Effector memory CD8-positive, alpha-beta T cell (primary cell): Measurements from ENCODE around the gene GSTO1.
A peak's percentile ranks its signal among the peaks of the same experiment; 100 is the strongest.

Source experiments
- ATAC-seq: fragments of 150-1000 bp; cut with Tn5 transposase; replicated peaks from 2 replicates; pipeline ENCODE4 v1.10.0; 2021; ENCODE audit warnings: mild to moderate bottlenecking, moderate library complexity
- DNase-seq, 3 experiments: peaks; one replicate each; pipeline ENCODE4 v3.0.0; 2021
- H3K27ac Mint-ChIP-seq, 2 donors: one replicate each; pipeline ENCODE4 v1.8.0; 2022; ENCODE audit warnings: mild to moderate bottlenecking in 2 of 2, mixed read lengths in 2 of 2, moderate library complexity in 2 of 2
- H3K27me3 Mint-ChIP-seq, 2 donors: one replicate each; pipeline ENCODE4 v1.8.0; 2022; ENCODE audit warnings: mixed read lengths in 2 of 2
- H3K36me3 Mint-ChIP-seq: one replicate; pipeline ENCODE4 v1.8.0; 2022; ENCODE audit warnings: mild to moderate bottlenecking, moderate library complexity, mixed read lengths; ENCODE audit not compliant: insufficient read depth
- H3K4me1 Mint-ChIP-seq, 2 donors: one replicate each; pipeline ENCODE4 v1.8.0; 2022; ENCODE audit warnings: low read depth in 2 of 2, mixed read lengths in 2 of 2
- H3K4me3 Mint-ChIP-seq, 2 donors: one replicate each; pipeline ENCODE4 v1.8.0; 2022; ENCODE audit warnings: mild to moderate bottlenecking in 2 of 2, mixed read lengths in 2 of 2, moderate library complexity in 2 of 2
- H3K9me3 Mint-ChIP-seq, 2 donors: one replicate each; pipeline ENCODE4 v1.8.0; 2022; ENCODE audit warnings: mixed read lengths in 2 of 2

The GSTO1 gene

GRCh38 chr10:104306897-104307296 lies 52.2 kb downstream of the GSTO1 start:
- H3K4me1 Mint-ChIP-seq: peaks cover 69 to 76% of the 10 kb centered on the region in 2 donors
- H3K27me3 Mint-ChIP-seq: no peaks in the 10 kb centered on the region
- H3K36me3 Mint-ChIP-seq: peaks cover 77% of the 10 kb centered on the region
- H3K27ac Mint-ChIP-seq: peak overlapping the region in 1 of 2 donors; percentile 83
- ATAC-seq (no peak), DNase-seq (no peak)
- peaks cover 0 to 2% of the 10 kb centered on the region in 2 donors for H3K9me3 Mint-ChIP-seq
- peak overlapping the region; percentile 3 to 48 for H3K4me3 Mint-ChIP-seq

GRCh38 chr10:104307576-104308438 lies 53.1 kb downstream of the GSTO1 start:
- Mint-ChIP-seq H3K4me1 (peaks cover 67 to 84% of the 10 kb centered on the region in 2 donors), H3K27ac (peak overlapping the region; percentile 68 to 83)

GRCh38 chr10:104308439-104308903 lies 53.8 kb downstream of the GSTO1 start:
- Mint-ChIP-seq H3K36me3 (peaks cover 84% of the 10 kb centered on the region), H3K27ac (peak overlapping the region; percentile 68 to 83)

More at GRCh38 chr10:104307576-104308438, 53.1 kb downstream of the GSTO1 start:
- ATAC-seq: no peak
- peak overlapping the region; percentile 48 to 69 for H3K4me3 Mint-ChIP-seq
- H3K9me3 Mint-ChIP-seq: peaks cover 0 to 2% of the 10 kb centered on the region in 2 donors
- no peaks in the 10 kb centered on the region for H3K27me3 Mint-ChIP-seq
- no peak for DNase-seq
- peaks cover 81% of the 10 kb centered on the region for H3K36me3 Mint-ChIP-seq

GRCh38 chr10:104309980-104310978 lies 55.6 kb downstream of the GSTO1 start:
- no peak for DNase-seq
- Mint-ChIP-seq H3K4me1 (peaks cover 50 to 60% of the 10 kb centered on the region in 2 donors), H3K27me3 (no peaks in the 10 kb centered on the region), H3K27ac (peak overlapping the region; percentile 62 to 82), H3K9me3 (no peaks in the 10 kb centered on the region), H3K36me3 (peaks cover 94% of the 10 kb centered on the region), H3K4me3 (no peak overlapping the region)
- ATAC-seq: no peak

More at GRCh38 chr10:104308439-104308903, 53.8 kb downstream of the GSTO1 start:
- Mint-ChIP-seq H3K4me3 (peak overlapping the region; percentile 48 to 69), H3K9me3 (no peaks in the 10 kb centered on the region), H3K27me3 (no peaks in the 10 kb centered on the region), H3K4me1 (peaks cover 66 to 78% of the 10 kb centered on the region in 2 donors)
- ATAC-seq: peak; percentile 34
- DNase-seq: no peak

GRCh38 chr10:104311184-104311720 lies 56.6 kb downstream of the GSTO1 start:
- Mint-ChIP-seq H3K4me3 (no peak overlapping the region), H3K4me1 (peaks cover 41 to 51% of the 10 kb centered on the region in 2 donors), H3K27me3 (no peaks in the 10 kb centered on the region), H3K36me3 (peaks cover 94% of the 10 kb centered on the region), H3K9me3 (no peaks in the 10 kb centered on the region), H3K27ac (peak overlapping the region in 1 of 2 donors; percentile 76)
- ATAC-seq: no peak
- no peak for DNase-seq

- H3K4me3 Mint-ChIP-seq: no peak overlapping the region
- H3K36me3 Mint-ChIP-seq: peaks cover 79% of the 10 kb centered on the region
- peak overlapping the region; percentile 20 to 25 for H3K27ac Mint-ChIP-seq
- no peaks in the 10 kb centered on the region for H3K9me3 Mint-ChIP-seq
- ATAC-seq (no peak), DNase-seq (no peak)
- peaks cover 39 to 46% of the 10 kb centered on the region in 2 donors for H3K4me1 Mint-ChIP-seq
- H3K27me3 Mint-ChIP-seq: no peaks in the 10 kb centered on the region
These were observed 60.1 kb downstream of the GSTO1 start for GRCh38 chr10:104314591-104315485.

- peaks cover 35 to 47% of the 10 kb centered on the region in 2 donors for H3K4me1 Mint-ChIP-seq
- peak overlapping the region in 1 of 2 donors; percentile 85 for H3K27ac Mint-ChIP-seq
- no peaks in the 10 kb centered on the region for H3K27me3 Mint-ChIP-seq
- H3K9me3 Mint-ChIP-seq: no peaks in the 10 kb centered on the region
- DNase-seq: no peak
- no peak for ATAC-seq
- peaks cover 78% of the 10 kb centered on the region for H3K36me3 Mint-ChIP-seq
- H3K4me3 Mint-ChIP-seq: peak overlapping the region; percentile 8 to 27
These were observed 60.8 kb downstream of the GSTO1 start for GRCh38 chr10:104315486-104315921.

- peak overlapping the region; percentile 0 to 85 for H3K27ac Mint-ChIP-seq
- DNase-seq (no peak), ATAC-seq (no peak)
- no peak overlapping the region for H3K4me3 Mint-ChIP-seq
- no peaks in the 10 kb centered on the region for H3K27me3 Mint-ChIP-seq
- H3K36me3 Mint-ChIP-seq: peaks cover 80% of the 10 kb centered on the region
- peaks cover 38 to 57% of the 10 kb centered on the region in 2 donors for H3K4me1 Mint-ChIP-seq
- no peaks in the 10 kb centered on the region for H3K9me3 Mint-ChIP-seq
These were observed 61.8 kb downstream of the GSTO1 start for GRCh38 chr10:104316321-104317099.
